H1 (cell line): Measurements from ENCODE around the gene ATG2B. TPM values are rescaled to one million over a fixed set of nuclear protein-coding genes. Genes with fewer than 3 reads are reported as not detected.

Experiments used
- GABPA ChIP-seq: IDR thresholded peaks from 2 replicates; pipeline ENCODE4 v1.6.1; 2011; ENCODE audit warnings: mild to moderate bottlenecking, low read length, moderate library complexity, borderline replicate concordance; ENCODE audit not compliant: insufficient read depth
- polyA plus RNA-seq, 7 experiments: library from polyadenylated mRNA; depleted of rRNA in 3 of 7; stranded (reverse) in 5 of 7; unstranded in 2 of 7; fragments of >200 nt in 5 of 7; fragments of 200-250 nt in 2 of 7; gene quantifications; 1 replicate in 5 of 7; 2 replicates in 1 of 7; 4 replicates in 1 of 7; pipeline versions ENCODE4 v1.2.1 to v1.2.3, GENCODE V29; 2011 to 2013; ENCODE audit warnings: missing spikeins in 2 of 7, mixed read lengths in 2 of 7
- total RNA-seq: library from RNA; stranded (reverse); fragmentation: NEBNext Ultra II Directional; extraction: Animal tissue kit (Norgen Biotek cat#: 25700); gene quantifications from 2 replicates; pipeline ENCODE4 v1.2.1, GENCODE V29; 2021

The ATG2B gene
- total and polyA plus RNA-seq, 2 of the 8 experiments (the other 6 are each of a cell fraction or from before 2014, with no cell fraction given), result 4.6 to 14.4 TPM

DNA sequence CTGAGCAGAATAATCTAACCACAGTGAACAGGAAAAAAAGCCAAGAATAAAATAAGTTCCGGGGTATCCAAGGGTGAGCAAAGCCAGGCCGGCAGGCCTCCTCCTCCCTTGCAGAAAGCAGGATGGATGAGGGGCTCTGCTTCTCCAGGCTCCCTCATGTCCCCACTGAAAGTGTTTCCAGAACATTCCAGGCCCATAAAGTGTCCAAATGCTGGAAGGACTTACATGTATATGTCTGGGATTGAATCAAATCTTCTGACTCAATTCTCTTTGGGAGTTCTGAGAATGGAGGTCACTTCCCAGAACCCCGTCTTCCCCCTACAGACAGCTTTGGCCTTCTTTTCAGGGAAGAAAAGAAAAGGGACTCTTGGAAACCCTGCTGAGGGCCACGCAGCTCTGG is 132.1 kb downstream of the ATG2B start (continued):
- no peak for TF ChIP-seq GABPA
